MM.1S (cell line): ENCODE measurements around the gene TAOK1.

Source experiments
- DNase-seq: peaks from one replicate; pipeline ENCODE4 v3.0.0-alpha.2; 2015
- H2AFZ ChIP-seq: fragments of 300-600 bp; sonication (generic); 2 replicates; pipeline ENCODE4 v1.6.0; 2016; ENCODE audit warnings: antibody characterized with exemption, low read length
- H3F3A ChIP-seq: fragments of 300-600 bp; sonication (generic); 2 replicates; pipeline ENCODE4 v1.6.1; 2016; ENCODE audit warnings: mild to moderate bottlenecking, antibody characterized with exemption, low read length, moderate library complexity, mixed read lengths; ENCODE audit not compliant: insufficient read depth
- H3K27ac ChIP-seq: fragments of 300-600 bp; sonication (generic); 2 replicates; pipeline ENCODE4 v1.5.1; 2016; ENCODE audit warnings: mild to moderate bottlenecking, low read length
- H3K27me3 ChIP-seq: fragments of 300-600 bp; sonication (generic); replicated peaks from 2 replicates; pipeline ENCODE4 v1.6.0; 2016; ENCODE audit warnings: low read length; ENCODE audit not compliant: insufficient read depth
- H3K36me3 ChIP-seq: fragments of 300-600 bp; sonication (generic); replicated peaks from 2 replicates; pipeline ENCODE4 v1.6.1; 2016; ENCODE audit warnings: mild to moderate bottlenecking, low read length, mixed read lengths; ENCODE audit not compliant: insufficient read depth
- H3K4me1 ChIP-seq: fragments of 300-600 bp; sonication (generic); 2 replicates; pipeline ENCODE4 v1.6.1; 2016; ENCODE audit warnings: low read length, mixed read lengths
- H3K4me2 ChIP-seq: fragments of 300-600 bp; sonication (generic); 2 replicates; pipeline ENCODE4 v1.6.0; 2016; ENCODE audit warnings: low read depth, low read length
- H3K4me3 ChIP-seq: fragments of 300-600 bp; sonication (generic); 2 replicates; pipeline ENCODE4 v1.5.1; 2016; ENCODE audit warnings: low read length, mixed read lengths
- H3K79me2 ChIP-seq: fragments of 300-600 bp; sonication (generic); 2 replicates; pipeline ENCODE4 v1.6.1; 2016; ENCODE audit warnings: mixed run types, low read length, mixed read lengths
- H3K9ac ChIP-seq: fragments of 300-600 bp; sonication (generic); 2 replicates; pipeline ENCODE4 v1.6.1; 2016; ENCODE audit warnings: low read length, mixed read lengths
- H3K9me2 ChIP-seq: fragments of 300-600 bp; sonication (generic); replicated peaks from 2 replicates; pipeline ENCODE4 v1.6.1; 2016; ENCODE audit warnings: mild to moderate bottlenecking, low read length, mixed read lengths; ENCODE audit not compliant: insufficient read depth
- H3K9me3 ChIP-seq: fragments of 300-600 bp; sonication (generic); replicated peaks from 2 replicates; pipeline ENCODE4 v1.6.1; 2016; ENCODE audit warnings: mild to moderate bottlenecking, low read length, mixed read lengths; ENCODE audit not compliant: insufficient read depth
- H4K20me1 ChIP-seq: fragments of 300-600 bp; sonication (generic); 2 replicates; pipeline ENCODE4 v1.6.1; 2016; ENCODE audit warnings: mild to moderate bottlenecking, low read length, moderate library complexity, mixed read lengths; ENCODE audit not compliant: insufficient read depth
- CTCF ChIP-seq: fragments of 300-600 bp; sonication (generic); IDR thresholded peaks from 2 replicates; pipeline ENCODE4 v1.5.1; 2016; ENCODE audit warnings: antibody characterized with exemption, low read length, mixed read lengths
- EZH2 ChIP-seq: fragments of 300-600 bp; sonication (generic); optimal IDR thresholded peaks from 2 replicates; pipeline ENCODE3; 2017; ENCODE audit warnings: low read depth, mild to moderate bottlenecking, antibody characterized with exemption, low read length, mixed read lengths
- EZH2phosphoT487 ChIP-seq: fragments of 300-600 bp; sonication (generic); IDR thresholded peaks from 2 replicates; pipeline ENCODE4 v1.6.1; 2018; ENCODE audit warnings: antibody characterized with exemption, low read length

TAOK1 gene

GRCh38 chr17:29595107-29595942, 205.2 kb downstream of the TAOK1 start:
- H3K4me1 ChIP-seq: peaks cover 27% of the 10 kb centered on the region
- no peaks in the 10 kb centered on the region for H4K20me1 ChIP-seq
- no peaks in the 10 kb centered on the region for H3K27me3 ChIP-seq
- H3K4me3 ChIP-seq: no peak overlapping the region
- TF ChIP-seq CTCF: no peak
- TF ChIP-seq EZH2: no peak
- no peak for TF ChIP-seq EZH2phosphoT487
- H3K4me2 ChIP-seq: no peak overlapping the region
- H3F3A ChIP-seq: peaks cover 6% of the 10 kb centered on the region; the same call in 1 of the 2 replicates
- H3K36me3 ChIP-seq: no peaks in the 10 kb centered on the region
- H3K9me3 ChIP-seq: no peaks in the 10 kb centered on the region
- DNase-seq: no peak
- no peak overlapping the region for H2AFZ ChIP-seq
- no peak overlapping the region for H3K9ac ChIP-seq
- no peaks in the 10 kb centered on the region for H3K9me2 ChIP-seq
- H3K27ac ChIP-seq: no peak overlapping the region
- no peaks in the 10 kb centered on the region for H3K79me2 ChIP-seq

- H3K27me3 ChIP-seq: no peaks in the 10 kb centered on the region
- no peaks in the 10 kb centered on the region for H3K9me3 ChIP-seq
- no peak overlapping the region for H3K9ac ChIP-seq
- no peaks in the 10 kb centered on the region for H3K36me3 ChIP-seq
- H3K9me2 ChIP-seq: no peaks in the 10 kb centered on the region
- H3K27ac ChIP-seq: no peak overlapping the region
- no peak overlapping the region for H2AFZ ChIP-seq
- no peaks in the 10 kb centered on the region for H3K79me2 ChIP-seq
- DNase-seq: no peak
- H3K4me2 ChIP-seq: no peak overlapping the region
- no peak for TF ChIP-seq EZH2phosphoT487
- TF ChIP-seq EZH2: no peak
- no peak for TF ChIP-seq CTCF
- H4K20me1 ChIP-seq: no peaks in the 10 kb centered on the region
- peaks cover 11% of the 10 kb centered on the region; the same call in 1 of the 2 replicates for H3F3A ChIP-seq
- peaks cover 27% of the 10 kb centered on the region for H3K4me1 ChIP-seq
- no peak overlapping the region for H3K4me3 ChIP-seq
These were observed 206.0 kb downstream of the TAOK1 start for GRCh38 chr17:29595943-29596774.

GRCh38 chr17:29596811-29597210, 206.6 kb downstream of the TAOK1 start:
- H3K9ac ChIP-seq: no peak overlapping the region
- H3K27ac ChIP-seq: no peak overlapping the region
- H3K4me2 ChIP-seq: no peak overlapping the region

More at GRCh38 chr17:29596811-29597210, 206.6 kb downstream of the TAOK1 start:
- TF ChIP-seq EZH2: no peak
- no peak for TF ChIP-seq EZH2phosphoT487
- no peak for TF ChIP-seq CTCF
- no peaks in the 10 kb centered on the region for H3K9me3 ChIP-seq
- H3F3A ChIP-seq: peaks cover 11% of the 10 kb centered on the region; the same call in 1 of the 2 replicates
- DNase-seq: no peak
- peaks cover 29% of the 10 kb centered on the region for H3K4me1 ChIP-seq
- no peaks in the 10 kb centered on the region for H3K79me2 ChIP-seq
- H3K36me3 ChIP-seq: no peaks in the 10 kb centered on the region
- no peaks in the 10 kb centered on the region for H3K9me2 ChIP-seq
- H3K4me3 ChIP-seq: no peak overlapping the region
- no peaks in the 10 kb centered on the region for H3K27me3 ChIP-seq
- H2AFZ ChIP-seq: no peak overlapping the region
- no peaks in the 10 kb centered on the region for H4K20me1 ChIP-seq
